Stimulated activated CD4-positive, alpha-beta T cell treated with anti-CD3 and anti-CD28 coated beads, Interleukin-1b, Interleukin-23, amount 100 ng/mL, for 4 hours (primary cell): ENCODE data around the gene CEP83.
"Not testable (repeated sequence)": the region's sequence is repeated elsewhere in the genome, so short reads cannot be mapped to it uniquely, and the experiment has no call there.

Source experiments
- DNase-seq, 2 donors: peaks; one replicate each; pipeline ENCODE4 v3.0.0-alpha.2; 2020; ENCODE audit warnings: low read depth in 2 of 2

The CEP83 gene

GRCh38 chr12:94459728-94460615, at the start of gene CEP83:
Gene CEP83 (minus strand): TSS chr12:94459867. CDS start chr12:94412490, 47,377 bp downstream.
- peak; percentile 95 to 97 for DNase-seq

GRCh38 chr12:94509317-94509716, 49.6 kb upstream of the CEP83 start:
- DNase-seq: no peak

GRCh38 chr12:94507455-94507854, 47.8 kb upstream of the CEP83 start:
- no peak for DNase-seq

- DNase-seq: no peak
Measured at GRCh38 chr12:94504386-94504785, 44.7 kb upstream of the CEP83 start.

- no peak for DNase-seq
Measured at GRCh38 chr12:94503619-94504018, 44.0 kb upstream of the CEP83 start.

GRCh38 chr12:94500831-94501567, 41.3 kb upstream of the CEP83 start:
- DNase-seq: no peak

- DNase-seq: no peak
Measured at GRCh38 chr12:94498698-94499097, 39.0 kb upstream of the CEP83 start.

- no peak for DNase-seq
Measured at GRCh38 chr12:94498073-94498472, 38.4 kb upstream of the CEP83 start.

- DNase-seq: no peak
Measured at GRCh38 chr12:94495445-94496115, 35.9 kb upstream of the CEP83 start.

- no peak for DNase-seq
Measured at GRCh38 chr12:94491489-94491888, 31.8 kb upstream of the CEP83 start.

- DNase-seq: no peak
Measured at GRCh38 chr12:94488463-94488862, 28.8 kb upstream of the CEP83 start.

GRCh38 chr12:94481734-94482133, 22.1 kb upstream of the CEP83 start:
- DNase-seq: no peak

- DNase-seq: no peak
Measured at GRCh38 chr12:94469522-94469921, 9.9 kb upstream of the CEP83 start.

GRCh38 chr12:94460616-94460959, 921 bp upstream of the CEP83 start:
- DNase-seq: no peak

GRCh38 chr12:94458877-94459727, 565 bp downstream of the CEP83 start:
- DNase-seq: no peak

GRCh38 chr12:94457311-94457710, 2.4 kb downstream of the CEP83 start:
- no peak for DNase-seq

- not testable (repeated sequence) for DNase-seq
Measured at GRCh38 chr12:94454318-94454717, 5.3 kb downstream of the CEP83 start.

- no peak for DNase-seq
Measured at GRCh38 chr12:94445662-94446061, 14.0 kb downstream of the CEP83 start.

GRCh38 chr12:94437303-94437702, 22.4 kb downstream of the CEP83 start:
- DNase-seq: no peak

GRCh38 chr12:94435511-94435927, 24.1 kb downstream of the CEP83 start:
- no peak for DNase-seq

- DNase-seq: no peak
Measured at GRCh38 chr12:94434171-94434570, 25.5 kb downstream of the CEP83 start.

- no peak for DNase-seq
Measured at GRCh38 chr12:94433744-94434143, 25.9 kb downstream of the CEP83 start.
